Endometrial microvascular endothelial cells (primary cell): ENCODE measurements around the gene KRTAP3-3. TPM values are rescaled to one million over a fixed set of nuclear protein-coding genes. Genes with fewer than 3 reads are reported as not detected.

Experiments
- total RNA-seq: library from RNA; depleted of rRNA; stranded (reverse); fragments of >200 nt; gene quantifications from one replicate; pipeline ENCODE4 v1.2.3, GENCODE V29; 2015; ENCODE audit errors: inconsistent ontology term

KRTAP3-3 gene
- total RNA-seq, 1 donor from 2014 or later, result not detected

Other genes with a start within 250 kb of the KRTAP3-3 start
- gene KRT25, start 238.8 kb downstream of the KRTAP3-3 start, total RNA-seq, result not detected
- gene KRT26, start 222.0 kb downstream of the KRTAP3-3 start, total RNA-seq, result not detected
- not detected for gene KRT27, start 211.6 kb downstream of the KRTAP3-3 start, total RNA-seq
- not detected for gene KRT28, start 194.2 kb downstream of the KRTAP3-3 start, total RNA-seq
- 6.4 TPM for gene KRT10, start 171.6 kb downstream of the KRTAP3-3 start, total RNA-seq
- gene KRT12, start 126.9 kb downstream of the KRTAP3-3 start, total RNA-seq, result not detected
- gene KRT20, start 108.9 kb downstream of the KRTAP3-3 start, total RNA-seq, result not detected
- not detected for gene KRT23, start 56.5 kb downstream of the KRTAP3-3 start, total RNA-seq
- gene KRT39, start 27.2 kb downstream of the KRTAP3-3 start, total RNA-seq, result not detected
- not detected for gene KRT40, start 9.8 kb downstream of the KRTAP3-3 start, total RNA-seq
- not detected for gene KRTAP3-2, start 5.7 kb upstream of the KRTAP3-3 start, total RNA-seq
- not detected for gene KRTAP3-1, start 15.0 kb upstream of the KRTAP3-3 start, total RNA-seq
- not detected for gene KRTAP1-5, start 33.0 kb upstream of the KRTAP3-3 start, total RNA-seq
- not detected for gene KRTAP1-4, start 36.0 kb upstream of the KRTAP3-3 start, total RNA-seq
- not detected for gene KRTAP1-3, start 40.7 kb upstream of the KRTAP3-3 start, total RNA-seq
- not detected for gene KRTAP1-1, start 47.3 kb upstream of the KRTAP3-3 start, total RNA-seq
- gene KRTAP2-1, start 53.2 kb upstream of the KRTAP3-3 start, total RNA-seq, result not detected
- gene KRTAP2-2, start 61.1 kb upstream of the KRTAP3-3 start, total RNA-seq, result not detected
- not detected for gene KRTAP2-3, start 66.0 kb upstream of the KRTAP3-3 start, total RNA-seq
- not detected for gene KRTAP2-4, start 71.7 kb upstream of the KRTAP3-3 start, total RNA-seq
- gene KRTAP4-7, start 90.0 kb upstream of the KRTAP3-3 start, total RNA-seq, result not detected
- gene KRTAP4-8, start 104.0 kb upstream of the KRTAP3-3 start, total RNA-seq, result not detected
- not detected for gene KRTAP4-16, start 108.0 kb upstream of the KRTAP3-3 start, total RNA-seq
- gene KRTAP4-9, start 111.2 kb upstream of the KRTAP3-3 start, total RNA-seq, result not detected
- gene KRTAP4-11, start 124.2 kb upstream of the KRTAP3-3 start, total RNA-seq, result not detected
- not detected for gene KRTAP4-12, start 130.0 kb upstream of the KRTAP3-3 start, total RNA-seq
- gene KRTAP4-6, start 146.4 kb upstream of the KRTAP3-3 start, total RNA-seq, result not detected
- gene KRTAP4-5, start 155.7 kb upstream of the KRTAP3-3 start, total RNA-seq, result not detected
- gene KRTAP4-4, start 166.6 kb upstream of the KRTAP3-3 start, total RNA-seq, result not detected
- gene KRTAP4-3, start 174.1 kb upstream of the KRTAP3-3 start, total RNA-seq, result not detected
- gene KRTAP4-2, start 184.1 kb upstream of the KRTAP3-3 start, total RNA-seq, result not detected
- not detected for gene KRTAP4-1, start 190.7 kb upstream of the KRTAP3-3 start, total RNA-seq
- not detected for gene KRTAP9-1, start 195.7 kb upstream of the KRTAP3-3 start, total RNA-seq
- not detected for gene KRTAP9-2, start 232.5 kb upstream of the KRTAP3-3 start, total RNA-seq
- gene KRTAP9-3, start 238.3 kb upstream of the KRTAP3-3 start, total RNA-seq, result not detected
- not detected for gene KRTAP9-8, start 243.8 kb upstream of the KRTAP3-3 start, total RNA-seq